H9 (cell line): ENCODE data around the gene ITGBL1. TPM values are rescaled to one million over a fixed set of nuclear protein-coding genes. Genes with fewer than 3 reads are reported as not detected.

ENCODE experiments used
- DNase-seq: peaks from one replicate; pipeline ENCODE4 v3.0.0-alpha.2; 2017
- H2AFZ ChIP-seq: one replicate; pipeline ENCODE4 v1.6.1; 2013; ENCODE audit warnings: mild to moderate bottlenecking, low read length, control low read depth, moderate library complexity
- H2AK5ac ChIP-seq: 2 replicates; pipeline ENCODE4 v1.6.1; 2013; ENCODE audit warnings: low read length, control low read depth, mixed read lengths; ENCODE audit not compliant: insufficient read length
- H2BK120ac ChIP-seq: one replicate; pipeline ENCODE4 v1.6.1; 2013; ENCODE audit warnings: low read depth, mild to moderate bottlenecking, low read length, control low read depth, inconsistent platforms; ENCODE audit not compliant: poor library complexity, severe bottlenecking
- H2BK12ac ChIP-seq: 2 replicates; pipeline ENCODE4 v1.6.1; 2013; ENCODE audit warnings: low read length, control low read depth, mixed read lengths, low read depth; ENCODE audit not compliant: insufficient read length
- H2BK15ac ChIP-seq: 2 replicates; pipeline ENCODE4 v1.6.1; 2013; ENCODE audit warnings: low read depth, low read length, control low read depth
- H2BK20ac ChIP-seq: one replicate; pipeline ENCODE4 v1.6.1; 2013; ENCODE audit warnings: low read depth, mild to moderate bottlenecking, low read length, control low read depth, inconsistent platforms; ENCODE audit not compliant: poor library complexity, severe bottlenecking
- H2BK5ac ChIP-seq: 2 replicates; pipeline ENCODE4 v1.6.1; 2013; ENCODE audit warnings: low read length, control low read depth, mixed read lengths; ENCODE audit not compliant: insufficient read length
- H3K14ac ChIP-seq: 2 replicates; pipeline ENCODE4 v1.6.1; 2013; ENCODE audit warnings: low read length, control low read depth; ENCODE audit not compliant: insufficient read depth
- H3K18ac ChIP-seq: 2 replicates; pipeline ENCODE4 v1.6.1; 2013; ENCODE audit warnings: low read depth, mild to moderate bottlenecking, mixed read lengths, low read length, control low read depth; ENCODE audit not compliant: insufficient read length
- H3K23ac ChIP-seq: 2 replicates; pipeline ENCODE4 v1.6.1; 2013; ENCODE audit warnings: low read length, control low read depth, mixed read lengths, low read depth; ENCODE audit not compliant: insufficient read length
- H3K23me2 ChIP-seq: 2 replicates; pipeline ENCODE4 v1.6.1; 2013; ENCODE audit warnings: low read depth, mild to moderate bottlenecking, mixed read lengths, low read length, control low read depth; ENCODE audit not compliant: insufficient read length, poor library complexity, severe bottlenecking
- H3K27ac ChIP-seq: 2 replicates; pipeline ENCODE4 v1.5.1; 2013; ENCODE audit warnings: low read length, control low read depth, mixed read lengths, low read depth; ENCODE audit not compliant: insufficient read length
- H3K27me3 ChIP-seq: 2 replicates; pipeline ENCODE4 v1.6.1; 2013; ENCODE audit warnings: low read length, control low read depth, inconsistent platforms; ENCODE audit not compliant: insufficient read depth
- H3K4ac ChIP-seq: 2 replicates; pipeline ENCODE4 v1.6.1; 2013; ENCODE audit warnings: low read depth, mild to moderate bottlenecking, control low read depth, inconsistent platforms, low read length, moderate library complexity
- H3K4me1 ChIP-seq: 2 replicates; pipeline ENCODE4 v1.6.1; 2013; ENCODE audit warnings: low read length, control low read depth, inconsistent platforms; ENCODE audit not compliant: insufficient read depth
- H3K4me2 ChIP-seq: 2 replicates; pipeline ENCODE4 v1.6.1; 2013; ENCODE audit warnings: low read length, control low read depth, mixed read lengths; ENCODE audit not compliant: insufficient read length, insufficient read depth
- H3K56ac ChIP-seq: 2 replicates; pipeline ENCODE4 v1.6.1; 2013; ENCODE audit warnings: low read depth, mild to moderate bottlenecking, mixed read lengths, low read length, control low read depth; ENCODE audit not compliant: insufficient read length
- H3K79me1 ChIP-seq: 2 replicates; pipeline ENCODE4 v1.6.1; 2013; ENCODE audit warnings: low read depth, mild to moderate bottlenecking, moderate library complexity, low read length, control low read depth, inconsistent platforms; ENCODE audit not compliant: insufficient read depth, poor library complexity, severe bottlenecking
- H3K79me2 ChIP-seq: 2 replicates; pipeline ENCODE4 v1.6.1; 2013; ENCODE audit warnings: low read length, control low read depth, inconsistent platforms; ENCODE audit not compliant: insufficient read depth
- H3K9ac ChIP-seq: 2 replicates; pipeline ENCODE4 v1.6.1; 2013; ENCODE audit warnings: low read length, control low read depth, mixed read lengths; ENCODE audit not compliant: insufficient read length; ENCODE audit errors: extremely low read depth
- H3K9me3 ChIP-seq: one replicate; pipeline ENCODE4 v1.6.1; 2013; ENCODE audit warnings: low read depth, low read length, inconsistent platforms; ENCODE audit not compliant: control insufficient read depth
- H3T11ph ChIP-seq: one replicate; pipeline ENCODE4 v1.6.1; 2013; ENCODE audit warnings: mild to moderate bottlenecking, low read length, control low read depth, inconsistent platforms
- H4K20me1 ChIP-seq: one replicate; pipeline ENCODE4 v1.6.1; 2013; ENCODE audit not compliant: control insufficient read depth, insufficient read length, insufficient read depth
- H4K5ac ChIP-seq: 2 replicates; pipeline ENCODE4 v1.6.1; 2013; ENCODE audit warnings: low read depth, mild to moderate bottlenecking, mixed read lengths, low read length, control low read depth; ENCODE audit not compliant: insufficient read length
- H4K8ac ChIP-seq: replicated peaks from 2 replicates; pipeline ENCODE4 v1.6.1; 2013; ENCODE audit warnings: low read length, control low read depth, mixed read lengths, low read depth; ENCODE audit not compliant: insufficient read length
- H4K91ac ChIP-seq: 2 replicates; pipeline ENCODE4 v1.6.1; 2013; ENCODE audit warnings: low read depth, mild to moderate bottlenecking, moderate library complexity, mixed read lengths, low read length, control low read depth; ENCODE audit not compliant: insufficient read length
- H3K27ac Mint-ChIP-seq, 3 experiments: 2 replicates in 2 of 3; 3 replicates in 1 of 3; pipeline ENCODE4 v1.8.0; 2020 to 2021; ENCODE audit warnings: mixed read lengths in 3 of 3, mild to moderate bottlenecking in 1 of 3, moderate library complexity in 1 of 3
- H3K27me3 Mint-ChIP-seq: 2 replicates; pipeline ENCODE4 v1.8.0; 2021; ENCODE audit warnings: low read depth, mild to moderate bottlenecking, moderate library complexity, mixed read lengths
- H3K36me3 Mint-ChIP-seq, 3 experiments: 2 replicates in 2 of 3; 3 replicates in 1 of 3; pipeline ENCODE4 v1.8.0; 2020 to 2021; ENCODE audit warnings: low read depth in 3 of 3, mixed read lengths in 3 of 3; ENCODE audit not compliant: insufficient read depth in 1 of 3
- H3K4me1 Mint-ChIP-seq, 2 experiments: 2 replicates each; pipeline ENCODE4 v1.8.0; 2020; ENCODE audit warnings: mixed read lengths in 2 of 2
- H3K4me3 Mint-ChIP-seq, 2 experiments: 2 replicates in 1 of 2; 3 replicates in 1 of 2; pipeline ENCODE4 v1.8.0; 2020 to 2021; ENCODE audit warnings: mild to moderate bottlenecking in 2 of 2, mixed read lengths in 2 of 2, moderate library complexity in 1 of 2
- H3K9me3 Mint-ChIP-seq, 2 experiments: 2 replicates in 1 of 2; 3 replicates in 1 of 2; pipeline ENCODE4 v1.8.0; 2020; ENCODE audit warnings: mild to moderate bottlenecking in 2 of 2, mixed read lengths in 2 of 2, moderate library complexity in 1 of 2
- WGBS: extraction: QIAGEN DNeasy Blood & Tissue Kit; methylation state at CpG from one replicate; pipeline ENCODE4 v1.1.7; 2013; ENCODE audit warnings: missing lambda C conversion rate, low lambda C conversion rate, mixed read lengths; ENCODE audit not compliant: insufficient read length; ENCODE audit errors: extremely low coverage; 5-methylcytosine and 5-hydroxymethylcytosine counted together
- total RNA-seq: library from RNA; stranded (reverse); gene quantifications from 2 replicates; pipeline ENCODE4 v1.2.1, GENCODE V29; 2021
- TF ChIP-seq, protein P1 (sequence below): fragments of 200-600 bp; sonication (generic); conservative IDR thresholded peaks from 3 replicates; pipeline ENCODE4 v1.8.0; 2021; ENCODE audit warnings: antibody characterized with exemption, mild to moderate bottlenecking

ITGBL1 gene
- total RNA-seq, 1 experiment from 2014 or later = not detected

DNA sequence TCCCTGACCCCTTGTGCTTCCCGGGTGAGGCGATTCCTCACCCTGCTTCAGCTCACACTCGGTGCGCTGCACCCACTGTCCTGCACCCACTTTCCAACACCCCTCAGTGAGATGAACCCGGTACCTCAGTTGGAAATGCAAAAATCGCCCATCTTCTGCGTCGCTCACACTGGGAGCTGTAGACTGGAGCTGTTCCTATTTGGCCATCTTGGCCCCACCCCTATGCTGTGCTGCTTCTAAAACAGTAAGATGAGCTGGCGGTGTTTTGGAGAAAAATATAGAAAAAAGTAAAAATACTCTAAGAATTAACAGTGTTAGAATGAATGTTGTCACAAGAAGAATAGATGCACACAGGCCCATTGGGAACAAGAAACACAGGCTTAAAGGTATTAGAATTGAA, 92.5 kb downstream of the ITGBL1 start:
- H2BK5ac ChIP-seq = no peak overlapping the region

More for the DNA sequence above, 92.5 kb downstream of the ITGBL1 start:
- no peak overlapping the region for H3K4me2 ChIP-seq
- Mint-ChIP-seq H3K27me3 (peaks cover 4% of the 10 kb centered on the region; the same call in 1 of the 2 replicates), H3K4me1 (no peaks in the 10 kb centered on the region), H3K27ac (no peak overlapping the region; a peak in 1 of 7 replicates), H3K36me3 (peaks cover 3 to 10% (median 4%) of the 10 kb centered on the region in 3 experiments; a peak in 4 of 7 replicates), H3K4me3 (no peak overlapping the region), H3K9me3 (peaks cover 7 to 9% of the 10 kb centered on the region in 2 experiments; a peak in 4 of 5 replicates)
- H3K9ac ChIP-seq = no peak overlapping the region
- no peak overlapping the region for H2BK20ac ChIP-seq
- H2BK15ac ChIP-seq = no peak overlapping the region
- no peak overlapping the region for H3T11ph ChIP-seq
- no peaks in the 10 kb centered on the region for H4K20me1 ChIP-seq
- no CpG with 5 or more reads among the region's 9 CpGs for WGBS
- no peak overlapping the region for H2AK5ac ChIP-seq
- H4K91ac ChIP-seq = no peak overlapping the region
- no peak overlapping the region for H4K5ac ChIP-seq
- H3K23me2 ChIP-seq = no peaks in the 10 kb centered on the region
- no peak overlapping the region for H3K23ac ChIP-seq
- DNase-seq = no peak
- H3K18ac ChIP-seq = no peak overlapping the region
- no peak overlapping the region for H4K8ac ChIP-seq
- no peaks in the 10 kb centered on the region for H3K4me1 ChIP-seq
- H3K27me3 ChIP-seq = no peaks in the 10 kb centered on the region
- H3K27ac ChIP-seq = no peak overlapping the region
- H2AFZ ChIP-seq = no peak overlapping the region
- no peaks in the 10 kb centered on the region for H3K9me3 ChIP-seq
- no peak overlapping the region for H3K56ac ChIP-seq
- H2BK12ac ChIP-seq = no peak overlapping the region
- no peak overlapping the region for H3K14ac ChIP-seq
- no peak overlapping the region for H2BK120ac ChIP-seq
- no peaks in the 10 kb centered on the region for H3K79me1 ChIP-seq
- no peak overlapping the region for H3K4ac ChIP-seq
- TF ChIP-seq, protein P1, sequence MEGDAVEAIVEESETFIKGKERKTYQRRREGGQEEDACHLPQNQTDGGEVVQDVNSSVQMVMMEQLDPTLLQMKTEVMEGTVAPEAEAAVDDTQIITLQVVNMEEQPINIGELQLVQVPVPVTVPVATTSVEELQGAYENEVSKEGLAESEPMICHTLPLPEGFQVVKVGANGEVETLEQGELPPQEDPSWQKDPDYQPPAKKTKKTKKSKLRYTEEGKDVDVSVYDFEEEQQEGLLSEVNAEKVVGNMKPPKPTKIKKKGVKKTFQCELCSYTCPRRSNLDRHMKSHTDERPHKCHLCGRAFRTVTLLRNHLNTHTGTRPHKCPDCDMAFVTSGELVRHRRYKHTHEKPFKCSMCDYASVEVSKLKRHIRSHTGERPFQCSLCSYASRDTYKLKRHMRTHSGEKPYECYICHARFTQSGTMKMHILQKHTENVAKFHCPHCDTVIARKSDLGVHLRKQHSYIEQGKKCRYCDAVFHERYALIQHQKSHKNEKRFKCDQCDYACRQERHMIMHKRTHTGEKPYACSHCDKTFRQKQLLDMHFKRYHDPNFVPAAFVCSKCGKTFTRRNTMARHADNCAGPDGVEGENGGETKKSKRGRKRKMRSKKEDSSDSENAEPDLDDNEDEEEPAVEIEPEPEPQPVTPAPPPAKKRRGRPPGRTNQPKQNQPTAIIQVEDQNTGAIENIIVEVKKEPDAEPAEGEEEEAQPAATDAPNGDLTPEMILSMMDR = no peak
- no peaks in the 10 kb centered on the region for H3K79me2 ChIP-seq
